Measurements from ENCODE around the gene LCMT1. TPM values are rescaled to one million over a fixed set of nuclear protein-coding genes. Genes with fewer than 3 reads are reported as not detected.

The LCMT1 gene
- total RNA-seq, 4 donors from 2014 or later, result 22.5 to 28.7 (median 24.8) TPM

GRCh38 chr16:25081702-25082101, 29.8 kb upstream of the LCMT1 start:
- TF ChIP-seq CTCF (IDR thresholded peaks at IDR 0.05), result no peak
- ATAC-seq (ENCODE audit: low FRiP score) (no peak), DNase-seq (ENCODE audit: low spot score) (no peak)

- ATAC-seq (ENCODE audit: low FRiP score) (no peak), DNase-seq (ENCODE audit: low spot score) (no peak)
- no peak for TF ChIP-seq CTCF (IDR thresholded peaks at IDR 0.05)
These were observed 28.5 kb upstream of the LCMT1 start for GRCh38 chr16:25083065-25083464.

- DNase-seq (ENCODE audit: low spot score) (no peak), ATAC-seq (ENCODE audit: low FRiP score) (no peak)
- no peak for TF ChIP-seq CTCF (IDR thresholded peaks at IDR 0.05)
These were observed 27.8 kb upstream of the LCMT1 start for GRCh38 chr16:25083701-25084100.

GRCh38 chr16:25084797-25085196, 26.7 kb upstream of the LCMT1 start:
- TF ChIP-seq CTCF (IDR thresholded peaks at IDR 0.05), result no peak
- DNase-seq (ENCODE audit: low spot score) (no peak), ATAC-seq (ENCODE audit: low FRiP score) (no peak)

GRCh38 chr16:25087761-25088160, 23.8 kb upstream of the LCMT1 start:
- DNase-seq (ENCODE audit: low spot score) (no peak), ATAC-seq (ENCODE audit: low FRiP score) (no peak)
- TF ChIP-seq CTCF (IDR thresholded peaks at IDR 0.05), result no peak

GRCh38 chr16:25089351-25089750, 22.2 kb upstream of the LCMT1 start:
- TF ChIP-seq CTCF (IDR thresholded peaks at IDR 0.05), result no peak
- no peak for ATAC-seq (ENCODE audit: low FRiP score)

DNA sequence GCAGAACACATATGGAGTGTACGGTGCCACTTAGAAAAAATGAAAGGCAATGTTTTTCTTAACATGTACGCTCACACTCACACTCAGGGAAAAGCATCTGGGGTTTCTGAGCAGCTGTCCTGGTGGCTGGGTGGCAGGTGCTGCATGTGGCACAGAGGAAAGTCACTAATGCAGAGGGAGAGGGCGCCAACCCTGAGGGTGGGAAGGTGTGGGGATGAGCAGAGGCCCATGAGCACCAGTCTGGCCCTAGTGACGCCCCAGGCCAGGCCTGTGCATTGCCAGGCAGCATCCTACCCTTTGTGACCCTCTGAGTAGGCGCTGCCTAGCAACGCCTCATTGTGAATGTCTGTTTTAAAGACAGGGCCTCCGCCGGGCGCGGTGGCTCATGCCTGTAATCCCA, 19.1 kb upstream of the LCMT1 start:
- DNase-seq (ENCODE audit: low spot score) (no peak), ATAC-seq (ENCODE audit: low FRiP score) (no peak)
- TF ChIP-seq CTCF (IDR thresholded peaks at IDR 0.05), result no peak

More at GRCh38 chr16:25089351-25089750, 22.2 kb upstream of the LCMT1 start:
- no peak for DNase-seq (ENCODE audit: low spot score)
